Lung (tissue), 12 donors: Measurements from ENCODE around the gene DLG2. TPM values are rescaled to one million over a fixed set of nuclear protein-coding genes. Genes with fewer than 3 reads are reported as not detected.

ENCODE experiments used
- ATAC-seq: fragments of 200-7000 bp; cut with Tn5 transposase; one replicate; pipeline ENCODE4 v1.9.1; 2020; ENCODE audit warnings: moderate number of reproducible peaks; ENCODE audit not compliant: insufficient read depth, low FRiP score
- DNase-seq, 3 donors: peaks; one replicate each; pipeline ENCODE4 v3.0.0-alpha.2; 2013 to 2017
- H3K27ac ChIP-seq, 2 donors: one replicate each; pipeline ENCODE4 v1.5.1; 2013; ENCODE audit warnings: mild to moderate bottlenecking in 2 of 2, moderate library complexity in 2 of 2, control low read depth in 1 of 2, inconsistent platforms in 1 of 2, low read depth in 1 of 2, low read length in 1 of 2
- H3K27me3 ChIP-seq, 3 donors: one replicate each; pipeline ENCODE4 v1.5.1; 2013; ENCODE audit warnings: low read length in 2 of 3; ENCODE audit not compliant: control insufficient read depth in 3 of 3, insufficient read depth in 3 of 3
- H3K36me3 ChIP-seq, 4 donors: one replicate each; pipeline ENCODE4 v1.5.1; 2013; ENCODE audit warnings: low read length in 4 of 4, mild to moderate bottlenecking in 1 of 4, moderate library complexity in 1 of 4; ENCODE audit not compliant: control insufficient read depth in 4 of 4, insufficient read depth in 4 of 4
- H3K4me1 ChIP-seq, 5 donors: one replicate each; pipeline ENCODE4 v1.5.1; 2013; ENCODE audit warnings: low read length in 5 of 5, mild to moderate bottlenecking in 2 of 5, moderate library complexity in 1 of 5; ENCODE audit not compliant: control insufficient read depth in 5 of 5, insufficient read depth in 5 of 5
- H3K4me3 ChIP-seq: one replicate; pipeline ENCODE4 v1.5.1; 2013; ENCODE audit warnings: mild to moderate bottlenecking, control low read depth, moderate library complexity
- H3K9ac ChIP-seq, 2 donors: one replicate each; pipeline ENCODE4 v1.5.1; 2013; ENCODE audit warnings: low read length in 2 of 2, control low read depth in 1 of 2; ENCODE audit not compliant: insufficient read depth in 1 of 2
- H3K9me3 ChIP-seq, 4 donors: one replicate each; pipeline ENCODE4 v1.5.1; 2013; ENCODE audit warnings: low read length in 3 of 4, mild to moderate bottlenecking in 1 of 4, moderate library complexity in 1 of 4; ENCODE audit not compliant: control insufficient read depth in 4 of 4, insufficient read depth in 3 of 4
- WGBS, 2 donors: extraction: QIAGEN DNeasy Blood & Tissue Kit; methylation state at CpG; one replicate each; pipeline ENCODE4 v1.1.7; 2013; 5-methylcytosine and 5-hydroxymethylcytosine counted together
- polyA plus RNA-seq, 2 donors: library from polyadenylated mRNA; stranded (reverse); fragments of 200-250 nt; gene quantifications; one replicate each; pipeline ENCODE4 v1.2.1, GENCODE V29; 2013
- total RNA-seq, 2 donors: library from RNA; depleted of rRNA in 1 of 2; stranded (reverse); fragments of >200 nt in 1 of 2; gene quantifications; one replicate each; pipeline ENCODE4 v1.2.1, GENCODE V29; 2014 to 2021
- TF ChIP-seq, protein P1 (sequence below): IDR thresholded peaks from 2 replicates; pipeline ENCODE4 v1.5.1; 2012; ENCODE audit warnings: mild to moderate bottlenecking; ENCODE audit errors: control extremely low read depth, extremely low read depth
- donor health status: control.
- donor health status: control.
- donor health status: Bipolar disorder and iron deficiency.
- donor health status: healthy.
- donor health status: DM: yes; HTN: yes; CAD: no.

DLG2 gene
- total and polyA plus RNA-seq, 4 donors, result 0.32 to 24.1 (median 5.4) TPM

DNA sequence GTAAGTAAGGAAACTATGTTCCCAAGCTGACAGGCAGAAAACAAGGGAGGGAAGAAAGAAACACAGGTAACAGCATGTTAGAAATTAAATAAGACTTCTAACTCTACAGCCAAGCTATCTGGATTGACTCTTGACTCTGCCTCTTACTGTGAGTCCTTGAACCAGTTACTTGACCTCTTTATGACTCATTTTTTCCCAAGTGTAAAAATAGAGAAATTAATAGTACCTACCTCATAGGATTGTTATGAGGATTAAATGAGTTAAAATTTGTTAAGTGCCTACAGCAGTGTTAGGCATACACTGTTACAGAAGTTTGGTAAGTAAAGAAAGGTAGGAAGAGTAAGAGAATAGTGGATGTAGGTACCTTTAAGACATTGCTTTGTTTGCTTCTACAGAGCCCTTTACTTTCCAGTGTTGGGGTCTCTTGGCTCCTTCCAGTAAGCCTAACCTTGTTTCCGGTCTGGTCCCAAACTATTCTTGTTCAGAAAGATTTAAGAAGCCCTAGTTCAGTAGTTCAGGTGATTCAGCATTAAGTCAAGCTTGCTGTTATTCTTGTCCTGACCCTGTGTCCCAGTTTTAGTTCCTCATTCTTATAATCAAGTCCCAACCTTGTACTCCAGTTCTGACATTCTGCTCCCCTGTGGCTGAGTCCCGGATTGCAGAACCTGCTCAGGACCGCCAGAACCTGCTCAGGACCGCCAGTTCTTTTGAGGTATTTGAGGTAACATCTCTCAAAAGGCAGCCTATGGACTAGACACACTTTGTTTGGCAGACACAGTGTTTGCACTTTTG, 1377.6 kb downstream of the DLG2 start:
- no peak overlapping the region for H3K9ac ChIP-seq
- peak overlapping the region in 1 of 2 donors; percentile 16 for H3K27ac ChIP-seq
- no peaks in the 10 kb centered on the region for H3K27me3 ChIP-seq
- WGBS, 2 donors, result 63 to 80% methylated on average over 4 of the region's 4 CpGs
- peaks cover 0 to 2% (median 0%) of the 10 kb centered on the region in 5 donors for H3K4me1 ChIP-seq
- ATAC-seq, result peak; percentile 59
- TF ChIP-seq, protein P1, sequence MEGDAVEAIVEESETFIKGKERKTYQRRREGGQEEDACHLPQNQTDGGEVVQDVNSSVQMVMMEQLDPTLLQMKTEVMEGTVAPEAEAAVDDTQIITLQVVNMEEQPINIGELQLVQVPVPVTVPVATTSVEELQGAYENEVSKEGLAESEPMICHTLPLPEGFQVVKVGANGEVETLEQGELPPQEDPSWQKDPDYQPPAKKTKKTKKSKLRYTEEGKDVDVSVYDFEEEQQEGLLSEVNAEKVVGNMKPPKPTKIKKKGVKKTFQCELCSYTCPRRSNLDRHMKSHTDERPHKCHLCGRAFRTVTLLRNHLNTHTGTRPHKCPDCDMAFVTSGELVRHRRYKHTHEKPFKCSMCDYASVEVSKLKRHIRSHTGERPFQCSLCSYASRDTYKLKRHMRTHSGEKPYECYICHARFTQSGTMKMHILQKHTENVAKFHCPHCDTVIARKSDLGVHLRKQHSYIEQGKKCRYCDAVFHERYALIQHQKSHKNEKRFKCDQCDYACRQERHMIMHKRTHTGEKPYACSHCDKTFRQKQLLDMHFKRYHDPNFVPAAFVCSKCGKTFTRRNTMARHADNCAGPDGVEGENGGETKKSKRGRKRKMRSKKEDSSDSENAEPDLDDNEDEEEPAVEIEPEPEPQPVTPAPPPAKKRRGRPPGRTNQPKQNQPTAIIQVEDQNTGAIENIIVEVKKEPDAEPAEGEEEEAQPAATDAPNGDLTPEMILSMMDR, result no peak
- no peaks in the 10 kb centered on the region for H3K9me3 ChIP-seq
- DNase-seq, result peak in 2 of 3 donors; percentile 26 to 47
- no peaks in the 10 kb centered on the region for H3K36me3 ChIP-seq
- no peak overlapping the region for H3K4me3 ChIP-seq

DNA sequence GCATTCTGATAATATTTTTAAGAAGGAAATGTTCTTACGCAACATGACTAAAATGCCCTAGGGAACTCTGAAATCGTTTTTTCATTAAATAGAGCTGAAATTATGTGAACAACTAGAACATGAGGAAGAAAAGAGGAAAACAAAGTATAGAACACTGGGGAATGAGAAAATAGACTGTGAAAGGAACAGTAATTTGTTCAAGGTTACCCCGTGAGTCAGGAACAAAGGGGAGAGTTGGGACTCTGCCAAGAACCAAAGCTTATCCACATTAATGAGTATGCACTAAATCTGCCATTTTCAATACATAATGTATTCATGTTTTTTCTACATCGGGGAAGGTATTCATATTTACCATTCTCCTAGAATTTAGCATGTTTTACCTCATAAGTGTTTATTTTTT, 1379.2 kb downstream of the DLG2 start:
- H3K9me3 ChIP-seq, result no peaks in the 10 kb centered on the region
- H3K27ac ChIP-seq, result no peak overlapping the region
- peaks cover 0 to 2% (median 0%) of the 10 kb centered on the region in 5 donors for H3K4me1 ChIP-seq
- no peaks in the 10 kb centered on the region for H3K36me3 ChIP-seq
- no peak overlapping the region for H3K4me3 ChIP-seq
- no peaks in the 10 kb centered on the region for H3K27me3 ChIP-seq
- H3K9ac ChIP-seq, result no peak overlapping the region
- TF ChIP-seq, protein P1, result no peak
- WGBS, 2 donors, result 66 to 70% methylated on average over 4 of the region's 4 CpGs
- ATAC-seq (no peak), DNase-seq (no peak)

- TF ChIP-seq, protein P1, result no peak
- H3K27ac ChIP-seq, result no peak overlapping the region
- no peaks in the 10 kb centered on the region for H3K36me3 ChIP-seq
- DNase-seq, result no peak
- no peaks in the 10 kb centered on the region for H3K9me3 ChIP-seq
- no peaks in the 10 kb centered on the region for H3K27me3 ChIP-seq
- no peak for ATAC-seq
- H3K4me3 ChIP-seq, result no peak overlapping the region
- WGBS, 2 donors, result 45 to 97% methylated on average over 1 of the region's 1 CpG
- peaks cover 0 to 2% (median 0%) of the 10 kb centered on the region in 5 donors for H3K4me1 ChIP-seq
- H3K9ac ChIP-seq, result no peak overlapping the region
These were observed 1380.0 kb downstream of the DLG2 start for GRCh38 chr11:84247129-84247528.
